ENCODE results near the gene SEC24A. TPM values are rescaled to one million over a fixed set of nuclear protein-coding genes. Genes with fewer than 3 reads are reported as not detected.

The SEC24A gene
- total and polyA plus RNA-seq, 2 donors (not counting 3 experiments of a cell fraction or from before 2014, with no cell fraction given), result 19.8 to 30.0 TPM

DNA sequence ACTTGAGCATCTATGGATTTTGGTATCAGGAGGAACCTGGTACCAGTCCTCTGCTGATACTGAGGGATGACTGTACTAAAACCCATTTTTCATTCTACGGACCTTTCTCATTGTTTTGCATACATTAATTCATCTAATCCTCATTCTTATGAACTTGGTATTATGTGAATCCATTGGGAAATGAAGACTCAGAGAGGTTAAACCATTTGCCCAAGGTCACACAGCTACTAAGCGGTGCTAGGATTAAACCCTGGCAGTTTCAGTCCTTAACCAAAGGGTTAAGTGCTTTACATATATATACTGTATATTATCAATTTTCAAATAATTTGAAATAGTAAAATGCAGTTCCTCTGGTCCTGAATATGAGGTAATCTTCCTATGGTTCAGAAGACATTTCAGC is 93.5 kb downstream of the SEC24A start:
- Histone ChIP-seq H3K4me2 (ENCODE audit: insufficient read depth, low read length) (no peak overlapping the region), H3K4me3 (replicated peaks in 1 of 3; ENCODE audit: insufficient read depth in 1 of 3, low read depth in 1 of 3, low read length in 3 of 3) (no peak overlapping the region), H2AFZ (ENCODE audit: low read depth, low read length) (no peak overlapping the region), H3K27ac (ENCODE audit: insufficient read depth, low read depth, low read length) (no peak overlapping the region), H4K20me1 (replicated peaks; ENCODE audit: control insufficient read depth, extremely low read depth, insufficient read depth, low read length) (no peaks in the 10 kb centered on the region), H3K79me2 (ENCODE audit: control insufficient read depth, insufficient read depth, low read length) (peaks cover 28% of the 10 kb centered on the region), H3K9me3 (replicated peaks; ENCODE audit: control insufficient read depth, insufficient read depth, low read length) (no peaks in the 10 kb centered on the region), H3K9ac (replicated peaks; ENCODE audit: extremely low read depth, insufficient read depth, low read length) (no peak overlapping the region), H3K36me3 (ENCODE audit: control insufficient read depth in 2 of 2, extremely low read depth in 1 of 2, insufficient read depth in 2 of 2, low read length in 2 of 2) (no peaks in the 10 kb centered on the region), H3K27me3 (ENCODE audit: control insufficient read depth in 2 of 2, insufficient read depth in 2 of 2, low read length in 2 of 2) (no peaks in the 10 kb centered on the region), H3K4me1 (ENCODE audit: control insufficient read depth, extremely low read depth, insufficient read depth, low read length) (peaks cover 9% of the 10 kb centered on the region), H3K9me1 (replicated peaks; ENCODE audit: control insufficient read depth, extremely low read depth, insufficient read depth, low read length) (no peaks in the 10 kb centered on the region)
- intact Hi-C loops (cut with micrococcal nuclease) (no loop called here), dilution Hi-C loops (cut with MboI; ENCODE audit: extremely low pct_ligation_motif_present, low sequenced_read_pairs) (no loop called here)
- POLR2A ChIA-PET, result no interaction called here
- CTCF ChIA-PET, result no interaction called here
- no peak for TF ChIP-seq EZH2 (IDR thresholded peaks at IDR 0.05; ENCODE audit: borderline replicate concordance, low read depth, low read length, severe bottlenecking)
- no peak for TF ChIP-seq POLR2A (IDR thresholded peaks at IDR 0.05; ENCODE audit: low read depth, low read length)
- TF ChIP-seq, protein P1, sequence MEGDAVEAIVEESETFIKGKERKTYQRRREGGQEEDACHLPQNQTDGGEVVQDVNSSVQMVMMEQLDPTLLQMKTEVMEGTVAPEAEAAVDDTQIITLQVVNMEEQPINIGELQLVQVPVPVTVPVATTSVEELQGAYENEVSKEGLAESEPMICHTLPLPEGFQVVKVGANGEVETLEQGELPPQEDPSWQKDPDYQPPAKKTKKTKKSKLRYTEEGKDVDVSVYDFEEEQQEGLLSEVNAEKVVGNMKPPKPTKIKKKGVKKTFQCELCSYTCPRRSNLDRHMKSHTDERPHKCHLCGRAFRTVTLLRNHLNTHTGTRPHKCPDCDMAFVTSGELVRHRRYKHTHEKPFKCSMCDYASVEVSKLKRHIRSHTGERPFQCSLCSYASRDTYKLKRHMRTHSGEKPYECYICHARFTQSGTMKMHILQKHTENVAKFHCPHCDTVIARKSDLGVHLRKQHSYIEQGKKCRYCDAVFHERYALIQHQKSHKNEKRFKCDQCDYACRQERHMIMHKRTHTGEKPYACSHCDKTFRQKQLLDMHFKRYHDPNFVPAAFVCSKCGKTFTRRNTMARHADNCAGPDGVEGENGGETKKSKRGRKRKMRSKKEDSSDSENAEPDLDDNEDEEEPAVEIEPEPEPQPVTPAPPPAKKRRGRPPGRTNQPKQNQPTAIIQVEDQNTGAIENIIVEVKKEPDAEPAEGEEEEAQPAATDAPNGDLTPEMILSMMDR (IDR thresholded peaks at IDR 0.05; ENCODE audit: extremely low read depth in 1 of 2, insufficient read depth in 1 of 2, low read depth in 1 of 2, low read length in 2 of 2), result no peak
- TF ChIP-seq, protein P2, sequence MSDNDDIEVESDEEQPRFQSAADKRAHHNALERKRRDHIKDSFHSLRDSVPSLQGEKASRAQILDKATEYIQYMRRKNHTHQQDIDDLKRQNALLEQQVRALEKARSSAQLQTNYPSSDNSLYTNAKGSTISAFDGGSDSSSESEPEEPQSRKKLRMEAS (IDR thresholded peaks at IDR 0.05; ENCODE audit: insufficient read depth, insufficient read length), result no peak
- no peak for TF ChIP-seq MYC (IDR thresholded peaks at IDR 0.05; ENCODE audit: low read depth, low read length)
- no peak for TF ChIP-seq FOS (IDR thresholded peaks at IDR 0.05; ENCODE audit: borderline replicate concordance, insufficient read depth, low read length)
- TF ChIP-seq GATA2 (IDR thresholded peaks at IDR 0.05; ENCODE audit: insufficient read depth, insufficient read length, low read depth, low read length), result no peak
- TF ChIP-seq JUN (IDR thresholded peaks at IDR 0.05; ENCODE audit: borderline replicate concordance, insufficient read depth, insufficient read length, low read depth), result no peak
- no peak for TF ChIP-seq POLR2AphosphoS5 (IDR thresholded peaks at IDR 0.05; ENCODE audit: insufficient read depth, low read depth, low read length)
- FAIRE-seq (no peak), DNase-seq (ENCODE audit: low read depth, low spot score) (no peak)
- BruUV-seq (replicated peaks), result no TSS peak

Data from endothelial cell of umbilical vein (primary cell).